Esophagus mucosa (tissue), 1 donor: ENCODE results near the gene CLEC12A. TPM values are rescaled to one million over a fixed set of nuclear protein-coding genes. Genes with fewer than 3 reads are reported as not detected.

Source experiments
- total RNA-seq: library from RNA; stranded (reverse); gene quantifications from one replicate; pipeline ENCODE4 v1.2.4, GENCODE V29; 2023
- donor health status: DM: yes; HTN: yes; CAD: no.

The CLEC12A gene
- total RNA-seq, 1 donor from 2014 or later, result 0.36 TPM

Other genes with a start within 250 kb of the CLEC12A start
- not detected for gene CLECL1, start 238.3 kb upstream of the CLEC12A start, total RNA-seq
- gene CD69, start 210.5 kb upstream of the CLEC12A start, total RNA-seq, result 0.68 TPM
- 0.36 TPM for gene KLRF1, start 143.9 kb upstream of the CLEC12A start, total RNA-seq
- gene CLEC2B, start 102.1 kb upstream of the CLEC12A start, total RNA-seq, result 13.0 TPM
- gene KLRF2, start 89.9 kb upstream of the CLEC12A start, total RNA-seq, result not detected
- gene CLEC2A, start 39.0 kb upstream of the CLEC12A start, total RNA-seq, result not detected
- gene CLEC1B, start 27.7 kb downstream of the CLEC12A start, total RNA-seq, result not detected
- not detected for gene CLEC12B, start 39.2 kb downstream of the CLEC12A start, total RNA-seq
- not detected for gene CLEC9A, start 59.3 kb downstream of the CLEC12A start, total RNA-seq
- gene CLEC1A, start 127.6 kb downstream of the CLEC12A start, total RNA-seq, result 0.68 TPM
- 22.3 TPM for gene CLEC7A, start 158.8 kb downstream of the CLEC12A start, total RNA-seq
- gene OLR1, start 200.7 kb downstream of the CLEC12A start, total RNA-seq, result 0.24 TPM
- gene TMEM52B, start 207.6 kb downstream of the CLEC12A start, total RNA-seq, result not detected
- 8.1 TPM for gene GABARAPL1, start 241.5 kb downstream of the CLEC12A start, total RNA-seq